Fibroblast of villous mesenchyme (primary cell): ENCODE data around the gene SMARCD2. TPM values are rescaled to one million over a fixed set of nuclear protein-coding genes. Genes with fewer than 3 reads are reported as not detected.
A peak's percentile ranks its signal among the peaks of the same experiment; 100 is the strongest.

ENCODE experiments used
- DNase-seq: peaks from one replicate; pipeline ENCODE4 v3.0.0-alpha.2; 2010; ENCODE audit warnings: low read depth
- H3K4me3 ChIP-seq: 2 replicates; pipeline ENCODE4 v1.5.1; 2011; ENCODE audit warnings: low read depth, mild to moderate bottlenecking, low read length
- CTCF ChIP-seq: IDR thresholded peaks from 2 replicates; pipeline ENCODE4 v1.5.1; 2012; ENCODE audit warnings: low read depth, mild to moderate bottlenecking, low read length; ENCODE audit not compliant: insufficient read depth
- small RNA-seq: library from RNA; depleted of rRNA; stranded (forward); fragments of <200 nt; gene quantifications from one replicate; pipeline ENCODE3, GENCODE V24; 2012
- total RNA-seq: library from RNA; depleted of rRNA; stranded (reverse); fragments of >200 nt; gene quantifications from 2 replicates; pipeline ENCODE4 v1.2.3, GENCODE V29; 2012

Gene SMARCD2
- total RNA-seq, 1 donor, result 66.9 TPM

- DNase-seq, result no peak
- H3K4me3 ChIP-seq, result no peak overlapping the region
- TF ChIP-seq CTCF, result no peak
Observed at GRCh38 chr17:63786971-63787711, 55.3 kb downstream of the SMARCD2 start.

GRCh38 chr17:63786117-63786516 lies 56.4 kb downstream of the SMARCD2 start:
- DNase-seq, result no peak
- no peak overlapping the region for H3K4me3 ChIP-seq
- no peak for TF ChIP-seq CTCF

GRCh38 chr17:63785556-63785955 lies 56.9 kb downstream of the SMARCD2 start:
- H3K4me3 ChIP-seq, result no peak overlapping the region
- DNase-seq, result peak; percentile 27
- TF ChIP-seq CTCF, result no peak

- H3K4me3 ChIP-seq, result no peak overlapping the region
- DNase-seq, result no peak
- TF ChIP-seq CTCF, result no peak
Observed at GRCh38 chr17:63783522-63783921, 59.0 kb downstream of the SMARCD2 start.

Small RNA genes within 50 kb of the gene (small RNA-seq; reads per million reads assigned to genes)
- gene AC040958.1, result not detected

Other genes with a start within 250 kb of the SMARCD2 start
- 24.6 and 35.8 TPM in 2 replicates for gene TACO1, start 241.8 kb downstream of the SMARCD2 start, total RNA-seq
- gene MAP3K3, start 220.3 kb downstream of the SMARCD2 start, total RNA-seq, result 29.6 and 34.1 TPM in 2 replicates
- gene LIMD2, start 142.6 kb downstream of the SMARCD2 start, total RNA-seq, result 4.5 and 5.2 TPM in 2 replicates
- gene STRADA, start 100.9 kb downstream of the SMARCD2 start, total RNA-seq, result 23.2 and 25.0 TPM in 2 replicates
- 62.8 and 76.4 TPM in 2 replicates for gene CCDC47, start 69.1 kb downstream of the SMARCD2 start, total RNA-seq
- gene DDX42, start 68.5 kb downstream of the SMARCD2 start, total RNA-seq, result 85.0 and 85.9 TPM in 2 replicates
- 42.7 and 44.1 TPM in 2 replicates for gene PSMC5, start 15.3 kb downstream of the SMARCD2 start, total RNA-seq
- 50.6 and 72.5 TPM in 2 replicates for gene FTSJ3, start 15.0 kb downstream of the SMARCD2 start, total RNA-seq
- gene CSH2, start 31.0 kb upstream of the SMARCD2 start, total RNA-seq, result not detected in 2 replicates
- not detected in 2 replicates for gene GH2, start 39.3 kb upstream of the SMARCD2 start, total RNA-seq
- gene CSH1, start 53.9 kb upstream of the SMARCD2 start, total RNA-seq, result not detected in 2 replicates
- not detected in 2 replicates for gene CSHL1, start 68.6 kb upstream of the SMARCD2 start, total RNA-seq
- not detected in 2 replicates for gene GH1, start 76.2 kb upstream of the SMARCD2 start, total RNA-seq
- gene CD79B, start 89.6 kb upstream of the SMARCD2 start, total RNA-seq, result not detected in 2 replicates
- gene SCN4A, start 130.2 kb upstream of the SMARCD2 start, total RNA-seq, result under 0.01 TPM in 1 of 2 replicates, not detected in the other
- gene PRR29, start 155.7 kb upstream of the SMARCD2 start, total RNA-seq, result under 0.01 TPM in 2 replicates
- gene ICAM2, start 177.9 kb upstream of the SMARCD2 start, total RNA-seq, result 1.3 and 1.7 TPM in 2 replicates